ENCODE results near the gene GPR153.

The GPR153 gene

DNA sequence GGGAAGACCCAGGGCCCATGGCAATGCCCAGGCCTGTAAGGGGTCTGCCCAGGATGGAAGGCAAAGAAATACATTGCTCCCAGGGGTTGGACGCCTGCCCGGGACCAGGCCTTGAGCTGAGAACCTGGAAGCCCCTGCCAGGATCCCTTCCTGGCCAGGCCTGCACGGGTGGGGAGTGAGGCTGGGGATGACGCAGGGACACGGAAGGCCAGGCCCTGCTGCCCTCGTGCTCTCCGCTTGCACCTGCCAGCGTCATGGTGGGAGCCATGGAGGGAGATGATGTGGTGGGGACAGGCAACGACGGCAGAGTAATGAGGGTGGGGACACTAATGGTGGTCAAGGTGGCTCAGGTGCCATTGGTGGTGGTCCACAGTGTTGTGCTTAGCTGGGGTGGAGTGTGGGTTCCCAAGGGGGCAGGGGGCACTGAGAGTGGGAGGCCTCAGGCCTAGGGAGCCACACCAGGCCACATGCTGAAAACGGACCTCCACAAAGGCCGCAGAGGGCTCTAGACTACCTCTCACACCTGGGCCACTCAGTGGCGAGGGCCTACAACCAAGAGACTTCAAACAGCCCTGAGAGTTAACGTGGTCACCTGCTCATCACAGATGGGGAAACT lies 12.6 kb downstream of the GPR153 start:
- ATAC-seq (no peak), DNase-seq (no peak)

DNA sequence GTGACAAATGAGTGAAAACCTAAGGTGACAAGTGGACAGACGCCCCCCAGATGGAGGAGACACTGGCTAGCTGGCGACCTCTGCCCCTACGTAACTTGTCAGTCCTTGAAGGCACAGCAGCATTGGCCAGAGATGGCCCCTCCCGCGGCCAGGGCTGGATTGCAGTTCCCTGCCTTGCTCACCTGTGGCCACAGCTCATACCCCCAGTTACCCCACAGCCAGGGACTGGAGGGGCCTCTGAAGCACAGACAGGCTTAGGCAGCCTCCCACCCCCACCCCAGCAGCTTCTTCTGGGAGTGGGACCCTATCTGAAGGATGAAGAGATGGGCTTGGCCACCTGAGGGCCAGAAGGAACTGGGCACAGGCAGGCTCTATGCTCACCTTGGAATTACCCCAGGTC lies 13.2 kb downstream of the GPR153 start:
- ATAC-seq (no peak), DNase-seq (no peak)

DNA sequence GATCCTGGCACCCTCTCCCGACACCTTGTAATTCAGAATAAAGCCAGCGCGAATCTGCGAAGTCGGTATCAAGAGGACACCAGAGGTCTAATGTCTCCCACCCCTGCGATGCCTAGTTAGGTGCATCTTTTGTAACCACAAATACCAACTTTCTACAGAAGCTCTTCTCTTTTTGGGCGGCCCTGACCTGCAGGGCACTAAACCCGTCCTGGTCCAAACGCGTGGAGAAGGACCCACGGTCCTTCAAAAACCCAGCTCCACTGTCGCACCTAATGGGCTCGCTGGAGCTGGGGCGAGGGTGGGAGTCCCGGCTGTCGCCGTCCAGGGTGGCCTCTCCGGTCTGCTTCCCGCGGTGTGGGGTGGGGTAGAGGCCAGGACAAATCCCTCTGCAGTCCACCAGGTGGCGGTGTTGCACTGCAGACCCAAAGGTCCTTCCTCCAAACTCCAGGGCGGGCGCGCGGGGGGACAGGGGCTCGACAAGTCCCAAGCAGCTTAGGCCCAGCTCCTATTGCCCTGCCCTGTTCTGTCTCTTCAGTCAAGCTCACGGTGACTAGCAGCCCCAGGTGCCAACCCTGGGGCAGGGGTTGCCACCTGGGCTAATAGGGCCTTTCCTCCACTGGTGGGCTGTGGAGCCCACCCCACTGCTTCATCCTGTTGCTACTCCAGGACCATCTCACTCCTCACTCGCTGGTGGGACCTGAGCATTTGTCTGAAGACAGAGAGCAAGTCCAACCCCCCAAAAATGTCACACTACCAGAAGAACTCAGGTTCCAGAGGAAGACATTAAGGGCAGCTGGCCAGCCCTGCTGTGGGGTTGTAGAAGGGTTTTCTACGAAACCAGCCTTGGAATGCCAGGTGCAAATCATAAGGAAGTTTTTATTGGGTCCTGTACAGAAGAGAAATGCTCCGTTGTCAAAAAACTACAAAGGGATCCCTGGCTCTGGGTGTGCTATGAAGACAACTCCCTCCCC lies 14.1 kb downstream of the GPR153 start:
- ATAC-seq (peak; percentile 45), DNase-seq (peak; percentile 85)

DNA sequence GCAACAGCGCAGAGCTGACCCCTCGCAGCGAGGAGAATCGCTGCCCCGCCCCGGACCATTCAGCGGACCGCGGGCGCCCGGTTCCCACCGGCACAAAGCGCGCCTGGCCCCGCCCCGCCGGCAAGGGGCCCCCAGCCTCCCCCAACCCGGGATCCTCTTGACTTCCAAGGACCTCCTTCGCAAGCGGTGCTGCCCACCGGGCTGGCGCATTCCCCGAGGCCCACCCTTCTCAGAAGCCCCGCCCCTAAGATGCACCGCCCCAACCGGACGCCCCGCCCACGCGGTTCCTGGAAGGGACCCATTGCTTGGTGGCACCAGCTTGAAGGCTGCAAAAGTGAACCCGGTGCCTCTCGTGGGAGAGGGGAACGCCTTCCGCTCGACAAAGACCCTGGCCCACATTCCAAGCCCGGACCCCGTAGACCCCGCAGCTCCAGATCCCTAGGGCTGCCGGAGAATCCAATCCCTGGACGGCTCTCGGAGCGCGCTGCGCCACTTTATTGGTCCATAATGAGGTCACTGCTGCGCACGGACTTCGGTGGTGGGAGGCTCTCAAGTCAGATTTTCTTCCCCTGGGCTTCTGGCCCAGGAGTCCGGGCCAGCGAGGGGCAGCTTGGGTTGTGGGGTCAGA lies 14.9 kb downstream of the GPR153 start:
- no peak for ATAC-seq
- DNase-seq = peak; percentile 76

DNA sequence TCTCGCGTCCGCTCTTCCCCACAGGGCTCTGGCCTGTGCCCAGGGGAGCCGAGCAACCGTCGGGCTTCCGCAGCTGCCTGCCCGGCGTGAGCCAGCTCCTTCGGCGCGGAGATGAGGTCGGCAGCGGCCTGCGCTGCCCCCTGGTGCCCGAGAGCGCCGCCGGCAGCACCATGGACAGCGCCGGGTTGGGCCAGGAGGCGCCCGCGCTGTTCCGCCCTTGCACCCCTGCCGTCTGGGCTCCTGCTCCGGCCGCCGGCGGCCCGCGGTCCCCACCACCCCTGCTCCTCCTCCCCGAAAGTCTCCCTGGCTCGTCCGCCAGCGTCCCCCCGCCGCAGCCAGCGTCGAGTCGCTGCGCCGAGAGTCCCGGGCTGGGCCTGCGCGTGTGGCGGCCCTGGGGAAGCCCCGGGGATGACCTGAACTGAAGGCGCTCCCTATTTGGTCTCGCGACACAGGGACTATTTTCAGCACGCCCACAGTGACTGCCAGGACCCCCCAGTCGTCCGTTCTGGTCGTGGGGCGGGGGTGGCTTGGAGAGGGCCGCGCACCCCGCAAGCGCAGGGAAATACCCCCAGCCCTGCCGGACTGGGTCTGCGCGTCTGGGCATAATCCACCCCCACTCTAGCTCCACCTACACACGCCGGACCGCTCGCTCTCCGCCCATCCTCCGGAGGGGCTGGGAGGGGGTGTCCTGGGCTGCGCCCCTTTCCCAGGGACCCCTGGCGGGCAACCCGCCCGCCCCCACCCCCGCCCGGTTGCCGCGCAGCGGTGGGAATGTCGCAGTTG lies 15.6 kb downstream of the GPR153 start:
- DNase-seq (peak; percentile 89), ATAC-seq (peak; percentile 70)

DNA sequence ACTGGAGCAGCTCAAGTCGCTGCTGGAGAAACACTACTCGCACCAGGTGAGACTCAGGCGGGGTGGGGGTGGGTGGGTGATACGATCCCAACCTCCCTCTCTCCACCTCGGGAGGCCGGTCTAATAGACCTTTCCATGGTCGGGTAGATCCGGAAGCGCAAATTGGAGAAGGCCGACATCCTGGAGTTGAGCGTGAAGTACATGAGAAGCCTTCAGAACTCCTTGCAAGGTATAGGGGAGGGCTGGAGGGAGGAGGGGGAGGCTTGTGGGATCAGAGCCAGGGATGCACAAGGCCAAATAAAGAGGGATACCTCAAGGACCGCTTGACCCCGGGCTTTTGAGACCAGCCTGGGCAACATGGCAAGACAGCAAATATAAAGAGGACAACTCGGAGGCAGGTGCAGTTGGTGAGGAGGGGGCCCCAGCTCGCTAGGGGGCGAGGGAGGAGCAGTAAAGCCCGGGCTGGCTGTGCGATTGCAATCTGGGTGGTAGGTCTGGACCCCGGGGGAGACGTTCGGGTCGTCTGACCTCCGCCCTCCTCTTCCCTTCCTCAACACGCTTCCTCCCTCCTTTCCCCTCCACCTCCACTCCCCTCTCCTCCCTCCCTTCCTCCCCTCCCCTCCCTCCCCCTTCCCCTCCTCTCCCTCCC lies 16.4 kb downstream of the GPR153 start:
- no peak for DNase-seq
- no peak for ATAC-seq

DNA sequence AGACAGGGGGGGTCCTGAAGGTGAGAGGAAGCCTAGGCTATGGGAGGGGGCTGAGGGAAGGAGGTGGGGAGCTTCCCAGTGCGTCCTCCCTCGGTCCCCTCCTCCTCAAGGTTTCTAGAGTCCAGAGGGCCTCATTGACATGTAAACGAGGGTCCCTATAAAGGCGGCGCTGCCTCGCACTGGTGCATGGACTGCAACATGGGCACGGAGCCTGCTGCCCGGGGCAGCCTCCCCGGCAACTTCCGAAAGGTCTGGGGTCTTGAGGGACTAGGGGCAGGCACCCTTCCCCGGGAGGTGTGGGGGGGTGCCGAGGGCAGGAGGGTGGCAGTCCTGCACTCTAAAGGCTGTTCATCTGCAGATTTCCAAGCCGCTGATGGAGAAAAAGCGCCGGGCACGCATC lies 16.9 kb downstream of the GPR153 start, which contains the start of gene HES3:
HES3 (plus strand) TSS at position 187 of the 400 bp plus-strand sequence; CDS start at position 374, 187 bp downstream.
- DNase-seq (no peak), ATAC-seq (no peak)

DNA sequence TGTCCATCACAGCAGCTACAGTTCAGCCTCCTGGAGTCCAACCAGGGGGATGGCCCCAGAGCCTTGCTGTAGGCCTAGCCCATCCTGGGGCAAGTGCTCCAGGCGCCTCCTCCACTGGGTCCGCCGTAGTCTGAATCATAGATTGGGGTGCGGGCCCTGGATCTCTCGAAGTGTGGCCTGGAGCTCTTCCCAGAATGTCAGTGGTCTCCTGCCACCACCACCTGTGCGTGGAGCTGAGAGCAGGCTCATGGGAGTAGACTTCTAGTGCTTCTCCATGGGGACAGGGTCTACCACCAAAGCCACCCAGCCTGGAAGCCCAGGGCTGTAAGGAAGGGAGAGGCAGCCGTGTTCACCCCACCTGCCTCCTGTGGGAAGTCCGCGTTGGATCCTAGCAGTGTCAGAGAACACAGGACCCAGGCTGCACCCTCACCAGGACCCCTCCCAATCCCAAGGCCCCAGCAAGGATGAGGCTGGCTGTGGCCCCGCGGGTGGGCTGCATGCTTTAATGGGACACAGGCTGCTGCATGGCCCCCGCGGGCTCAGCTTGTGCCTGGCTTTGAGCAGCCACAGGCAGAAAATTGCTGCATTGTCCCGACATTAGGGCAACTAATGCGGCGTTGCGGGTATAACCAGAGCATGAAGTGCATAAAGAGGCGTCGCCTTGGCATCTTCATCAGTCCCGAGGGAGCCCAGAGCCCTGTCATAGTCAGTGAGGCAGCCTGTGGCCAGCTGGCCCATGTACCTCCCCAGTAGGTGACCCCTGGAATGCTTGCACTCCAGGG lies 17.7 kb downstream of the GPR153 start:
- DNase-seq (no peak), ATAC-seq (no peak)

DNA sequence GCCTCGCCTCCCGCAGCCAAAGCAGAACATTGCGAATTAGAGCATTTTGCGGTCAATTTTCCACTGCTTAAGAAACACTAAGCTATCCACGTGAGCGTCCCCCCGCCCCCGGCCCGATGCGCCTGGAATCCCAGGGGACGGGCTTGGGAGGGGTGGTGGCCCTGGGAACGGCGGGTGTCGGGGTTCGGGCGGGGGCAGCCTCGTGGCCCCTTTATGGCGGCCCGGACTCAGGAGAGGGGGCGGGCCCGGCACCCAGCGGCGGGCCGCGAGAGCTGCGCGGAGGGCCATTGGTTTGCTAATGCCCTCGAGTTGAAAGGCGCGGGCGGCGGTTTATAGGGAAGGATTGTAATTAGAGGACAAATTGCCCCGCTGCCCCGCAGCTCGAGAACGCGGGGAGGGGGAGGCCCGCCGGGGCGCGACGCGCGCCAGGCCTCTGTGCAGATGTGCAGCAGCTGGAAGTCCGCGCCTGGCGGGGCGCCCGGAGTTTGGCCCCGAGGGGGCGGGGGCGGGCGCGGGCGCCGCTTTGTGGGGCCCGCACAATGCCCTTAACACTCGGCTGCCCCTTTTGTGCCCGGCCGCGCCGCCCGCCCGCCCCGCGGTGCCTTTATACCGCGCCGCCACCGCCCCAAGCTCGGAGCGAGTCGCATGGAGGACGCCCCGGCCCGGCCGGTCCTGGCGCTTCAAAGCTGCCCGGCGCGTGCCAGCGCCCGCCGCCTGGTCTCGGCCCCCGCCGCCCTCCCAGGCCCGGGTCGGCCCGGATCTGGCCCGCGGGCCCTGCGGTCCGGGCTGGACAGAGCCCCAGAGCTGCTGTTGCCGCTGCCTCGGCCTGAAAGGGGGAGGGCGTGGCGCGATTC lies 18.8 kb downstream of the GPR153 start:
- DNase-seq = no peak
- no peak for ATAC-seq

DNA sequence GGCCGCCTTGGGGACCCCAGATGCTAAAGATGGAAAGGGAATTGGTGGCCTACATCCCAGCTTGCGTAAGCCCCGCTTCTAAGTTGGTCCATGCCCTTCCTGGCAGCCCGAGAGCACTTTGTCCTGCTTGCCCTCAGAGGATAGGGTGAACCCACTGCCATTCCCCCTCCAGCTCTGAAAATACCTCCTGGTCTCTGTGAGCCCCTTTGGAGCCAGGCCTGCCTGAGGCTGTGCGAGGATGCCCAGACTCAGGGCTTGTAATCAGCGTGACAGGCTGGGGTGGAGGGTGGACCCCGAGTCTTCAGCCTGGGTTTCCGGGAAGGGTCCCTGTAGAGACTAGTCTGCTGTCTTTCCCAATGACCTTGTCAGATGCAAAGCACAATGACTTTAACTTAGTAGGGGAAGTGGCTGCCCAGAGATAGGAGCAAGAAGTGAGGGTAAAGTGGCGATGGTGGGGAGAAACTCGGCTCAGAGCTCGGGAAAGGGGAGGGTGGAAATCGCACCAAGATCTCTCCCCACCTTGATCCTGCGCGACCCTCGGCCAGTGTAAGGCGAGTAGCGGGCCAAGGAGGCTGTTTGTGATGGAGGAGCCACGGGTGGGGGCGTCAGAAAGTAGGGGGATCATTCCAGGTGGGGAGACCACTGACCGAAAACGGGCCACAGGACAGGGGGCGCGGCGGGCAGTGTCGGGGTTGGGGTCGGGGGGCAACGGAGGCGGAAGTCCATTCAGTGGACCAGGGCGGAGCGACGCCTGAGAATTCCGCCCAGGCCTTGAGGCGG lies 19.6 kb downstream of the GPR153 start:
- no peak for DNase-seq
- ATAC-seq = no peak

DNA sequence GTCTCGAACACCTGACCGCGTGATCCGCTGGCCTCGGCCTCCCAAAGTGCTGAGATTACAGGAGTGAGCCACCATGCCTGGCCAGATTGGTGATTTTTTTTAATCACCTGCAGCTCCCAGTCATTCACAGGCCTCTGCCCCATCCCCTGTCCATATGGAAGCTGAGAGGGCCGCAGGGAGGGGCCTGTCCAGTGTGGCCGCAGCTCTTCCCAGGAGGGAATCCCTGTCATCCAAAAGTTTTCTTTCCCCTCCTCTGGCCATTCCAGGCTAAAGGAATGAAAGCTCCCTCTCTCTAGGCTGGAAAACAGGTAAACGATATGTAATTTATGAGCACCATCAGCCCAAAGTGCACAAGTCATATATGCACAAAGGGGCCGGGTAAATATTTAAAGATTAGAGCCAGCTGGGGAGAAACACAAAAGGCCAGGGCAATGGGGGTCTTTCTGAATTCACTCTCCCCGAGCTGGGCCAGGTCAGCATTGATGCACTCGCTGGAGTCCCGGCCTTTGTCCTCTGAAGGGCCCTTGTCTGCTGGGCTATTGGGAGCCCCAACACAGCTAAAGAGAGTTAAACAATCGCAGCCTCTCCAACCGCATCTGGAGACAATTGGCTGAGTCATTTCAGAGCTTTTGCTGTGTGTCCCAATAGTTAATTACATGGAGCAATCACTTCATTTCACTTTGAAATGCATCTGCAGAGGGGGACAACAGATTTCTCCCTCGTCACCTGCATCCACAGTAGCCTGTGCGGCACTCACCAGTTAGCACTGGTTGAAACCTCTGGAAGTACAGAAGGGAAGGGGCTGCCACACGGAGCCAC lies 20.7 kb downstream of the GPR153 start:
- ATAC-seq = no peak

DNA sequence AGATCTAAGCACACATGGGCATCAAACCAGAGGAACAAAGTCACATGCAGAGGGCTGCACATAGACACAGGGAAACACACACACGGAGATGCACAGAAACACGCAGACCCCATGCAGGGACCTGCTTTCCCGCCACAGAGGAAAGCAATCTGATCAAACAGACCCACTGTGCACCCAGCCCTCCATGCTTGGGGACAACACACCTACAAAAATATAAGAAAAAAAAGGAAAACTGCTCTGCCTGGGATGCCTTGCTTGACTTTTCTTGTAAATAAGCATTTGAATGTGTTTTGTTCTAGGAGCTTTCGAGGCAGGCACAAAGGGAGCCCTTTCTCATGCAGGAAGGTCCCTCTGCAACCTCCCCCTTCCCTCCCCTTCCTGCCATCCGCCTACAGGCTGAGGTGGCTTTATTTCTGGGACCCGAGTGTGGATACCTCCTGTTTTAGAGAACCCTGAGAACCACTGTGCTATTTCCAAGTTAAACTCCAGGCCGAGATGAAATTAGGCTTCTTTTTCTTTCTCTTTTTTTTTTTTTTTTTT lies 21.6 kb downstream of the GPR153 start:
- no peak for DNase-seq
- ATAC-seq = no peak

More for the DNA sequence above, 20.7 kb downstream of the GPR153 start:
- DNase-seq = no peak

DNA sequence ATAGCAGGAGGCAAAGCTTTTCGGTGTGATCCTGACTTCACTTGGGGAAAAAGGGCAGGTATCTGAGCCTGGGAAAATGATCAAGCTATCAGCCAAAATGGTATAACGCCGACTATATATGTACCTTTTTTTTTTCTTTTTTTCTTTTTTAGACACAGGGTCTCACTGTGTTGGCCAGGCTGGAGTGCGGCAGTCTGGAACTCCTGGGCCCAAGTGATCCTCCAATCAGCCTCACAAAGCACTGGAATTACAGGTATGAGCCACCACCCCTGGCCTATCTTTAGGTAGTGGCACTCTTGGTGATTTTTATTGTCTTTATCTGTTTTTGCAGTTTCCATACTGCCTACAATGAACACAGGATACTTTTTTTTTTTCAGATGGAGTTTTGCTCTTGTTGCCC lies 23.8 kb downstream of the GPR153 start:
- no peak for DNase-seq
- no peak for ATAC-seq

DNA sequence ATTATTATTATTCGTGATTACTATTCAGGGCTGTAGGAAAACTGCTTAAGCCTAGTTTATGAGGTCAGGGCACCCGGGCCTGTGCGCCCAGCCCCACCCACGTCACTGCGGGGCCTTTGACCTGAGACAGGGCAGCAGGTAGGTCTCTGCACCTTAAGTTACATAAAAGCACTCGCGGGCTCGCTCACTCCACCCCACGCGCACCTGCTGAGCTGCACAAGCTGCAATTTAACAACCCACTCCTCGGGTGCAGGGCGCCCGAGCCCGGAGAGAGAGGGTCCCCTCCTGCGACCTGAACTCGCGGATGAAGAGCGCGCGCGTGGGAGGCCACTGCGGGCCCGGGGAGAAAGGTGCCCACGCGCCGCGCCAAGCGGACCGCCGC lies 25.6 kb downstream of the GPR153 start:
- ATAC-seq (no peak), DNase-seq (peak; percentile 32)

DNA sequence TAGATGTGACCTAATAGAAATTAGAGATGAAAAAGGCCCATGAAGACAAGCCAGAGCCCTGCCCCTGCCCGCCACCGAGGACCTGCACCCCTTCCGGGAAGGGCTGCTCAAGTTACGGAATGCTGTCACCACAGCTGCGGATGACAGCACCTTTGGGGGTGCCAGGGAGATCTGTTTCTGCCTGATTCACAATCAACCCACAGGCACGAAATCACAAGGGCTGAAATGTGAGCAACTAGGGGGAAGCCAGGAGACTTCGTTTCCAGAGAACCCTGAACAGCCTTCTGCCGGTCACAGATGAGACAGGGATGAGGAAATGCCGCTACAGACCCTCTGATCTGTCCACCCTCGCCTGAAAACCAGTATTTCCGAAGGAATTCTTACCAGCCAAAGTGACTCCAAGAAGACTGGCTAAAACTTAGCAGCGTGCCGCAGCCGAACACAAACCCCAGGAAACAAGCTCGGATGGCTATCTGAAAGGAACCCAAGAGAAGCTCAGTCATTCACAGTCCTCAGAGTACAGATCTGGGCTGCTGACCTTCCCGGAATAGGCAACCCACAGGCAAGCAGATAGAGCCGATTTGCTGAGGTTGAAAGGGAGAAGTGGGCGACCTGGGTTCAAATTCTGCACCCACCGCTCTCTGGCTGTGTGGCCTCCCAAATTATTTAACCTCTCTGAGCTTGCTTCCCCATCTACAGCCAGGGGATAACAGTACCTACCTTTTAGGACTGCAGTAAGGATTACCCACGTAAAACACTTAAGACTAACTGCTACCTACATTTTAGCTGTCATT lies 26.2 kb downstream of the GPR153 start:
- no peak for DNase-seq
- no peak for ATAC-seq

DNA sequence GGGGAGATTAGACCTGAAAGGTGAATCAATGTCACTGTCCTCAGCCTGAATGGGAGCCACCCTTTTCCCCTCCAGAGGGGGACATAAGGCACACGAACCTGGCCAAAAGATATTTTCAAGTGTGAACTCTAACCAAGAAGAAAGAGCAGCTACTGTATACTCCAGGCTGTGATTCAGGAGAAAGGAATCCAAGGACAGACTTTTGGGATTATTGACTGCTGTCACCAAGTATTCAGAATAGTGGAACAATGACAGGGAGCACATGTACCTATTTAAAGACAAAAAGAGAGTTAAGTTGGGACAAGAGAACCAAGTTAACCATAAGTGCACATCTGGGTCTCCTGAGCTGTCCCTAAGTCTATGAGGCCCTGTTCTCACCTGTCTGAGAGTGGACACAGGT lies 27.5 kb downstream of the GPR153 start:
- no peak for ATAC-seq
- DNase-seq = no peak

DNA sequence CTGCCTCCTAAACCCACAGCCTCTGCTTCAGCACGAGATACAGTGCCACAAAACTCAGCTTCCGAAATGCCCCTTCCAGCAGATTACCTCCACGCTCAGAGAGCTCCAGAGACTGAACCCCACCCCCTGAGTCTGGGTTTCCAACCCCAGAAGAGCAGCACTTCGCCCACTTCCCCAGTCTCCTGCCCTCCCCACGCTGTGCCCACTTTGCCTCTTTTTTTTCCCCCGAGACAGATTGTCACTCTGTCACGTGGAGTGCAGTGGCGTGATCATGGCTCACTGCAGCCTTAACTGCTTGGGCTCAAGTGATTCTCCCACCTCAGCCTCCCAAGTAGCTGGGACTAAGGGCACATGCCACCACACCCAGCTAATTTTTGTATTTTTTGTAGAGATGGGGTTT lies 35.2 kb downstream of the GPR153 start:
- DNase-seq = no peak
- ATAC-seq = no peak

All from stimulated activated naive CD8-positive, alpha-beta T cell treated with anti-CD3 and anti-CD28 coated beads, Interleukin-15, Interleukin-2, amounts not matched to agents 100 U/mL and 50 U/mL, for 24 hours (primary cell).